ENCODE data around the gene FBXW7. TPM values are rescaled to one million over a fixed set of nuclear protein-coding genes. Genes with fewer than 3 reads are reported as not detected.

Gene FBXW7
- total RNA-seq, 6 experiments from 2014 or later = 12.9 to 25.5 (median 17.6) TPM

GRCh38 chr4:152327606-152328453 lies 208.1 kb downstream of the FBXW7 start:
- peaks cover 0 to 5% (median 2%) of the 10 kb centered on the region in 4 donors for H3K36me3 ChIP-seq
- H3K4me1 ChIP-seq = no peaks in the 10 kb centered on the region
- H3K27ac ChIP-seq = no peak overlapping the region
- no peak overlapping the region for H3K4me3 ChIP-seq
- 83% methylated on average over 6 of the region's 6 CpGs for WGBS (ENCODE audit: insufficient coverage, low coverage, low lambda C conversion rate, missing lambda C conversion rate)
- TF ChIP-seq POLR2A (IDR thresholded peaks at IDR 0.05) (no peak), CTCF (IDR thresholded peaks at IDR 0.05) (no peak)
- ATAC-seq = peak in 1 of 4 donors; percentile 20
- H3K27me3 ChIP-seq = no peaks in the 10 kb centered on the region
- no peaks in the 10 kb centered on the region for H3K9me3 ChIP-seq
- intact Hi-C loops (cut with DNase I) = no loop called here
- no peak for DNase-seq

GRCh38 chr4:152325831-152326230 lies 210.1 kb downstream of the FBXW7 start:
- no peak overlapping the region for H3K4me3 ChIP-seq
- no peaks in the 10 kb centered on the region for H3K27me3 ChIP-seq
- no peak for DNase-seq
- no peak overlapping the region for H3K27ac ChIP-seq
- no peak for TF ChIP-seq CTCF (IDR thresholded peaks at IDR 0.05)
- TF ChIP-seq POLR2A (IDR thresholded peaks at IDR 0.05) = no peak
- intact Hi-C loops (cut with DNase I) = no loop called here
- ATAC-seq = no peak
- no peaks in the 10 kb centered on the region for H3K4me1 ChIP-seq
- H3K9me3 ChIP-seq = no peaks in the 10 kb centered on the region
- peaks cover 0 to 11% (median 3%) of the 10 kb centered on the region in 4 donors for H3K36me3 ChIP-seq
- WGBS (ENCODE audit: insufficient coverage, low coverage, low lambda C conversion rate, missing lambda C conversion rate) = 92% methylated on average over 5 of the region's 5 CpGs

GRCh38 chr4:152323221-152323620 lies 212.7 kb downstream of the FBXW7 start:
- Histone ChIP-seq H3K27me3 (no peaks in the 10 kb centered on the region), H3K4me3 (no peak overlapping the region), H3K9me3 (no peaks in the 10 kb centered on the region), H3K4me1 (no peaks in the 10 kb centered on the region), H3K27ac (no peak overlapping the region), H3K36me3 (peaks cover 0 to 11% (median 2%) of the 10 kb centered on the region in 4 donors)
- 88% methylated on average over 1 of the region's 1 CpG for WGBS (ENCODE audit: insufficient coverage, low coverage, low lambda C conversion rate, missing lambda C conversion rate)
- DNase-seq (no peak), ATAC-seq (no peak)
- intact Hi-C loops (cut with DNase I) = no loop called here
- TF ChIP-seq CTCF (IDR thresholded peaks at IDR 0.05) (no peak), POLR2A (IDR thresholded peaks at IDR 0.05) (no peak)

GRCh38 chr4:152322656-152323055 lies 213.2 kb downstream of the FBXW7 start:
- peaks cover 0 to 11% (median 0%) of the 10 kb centered on the region in 4 donors for H3K36me3 ChIP-seq
- intact Hi-C loops (cut with DNase I) = no loop called here
- H3K9me3 ChIP-seq = no peaks in the 10 kb centered on the region
- DNase-seq (no peak), ATAC-seq (no peak)
- no peaks in the 10 kb centered on the region for H3K4me1 ChIP-seq
- WGBS (ENCODE audit: insufficient coverage, low coverage, low lambda C conversion rate, missing lambda C conversion rate) = 92% methylated on average over 6 of the region's 6 CpGs
- no peak for TF ChIP-seq POLR2A (IDR thresholded peaks at IDR 0.05)
- no peak overlapping the region for H3K4me3 ChIP-seq
- H3K27ac ChIP-seq = no peak overlapping the region
- H3K27me3 ChIP-seq = no peaks in the 10 kb centered on the region

GRCh38 chr4:152321923-152322322 lies 214.0 kb downstream of the FBXW7 start:
- no peaks in the 10 kb centered on the region for H3K27me3 ChIP-seq
- no peak overlapping the region for H3K27ac ChIP-seq
- DNase-seq (no peak), ATAC-seq (no peak)
- intact Hi-C loops (cut with DNase I) = no loop called here
- no peaks in the 10 kb centered on the region for H3K9me3 ChIP-seq
- H3K4me3 ChIP-seq = no peak overlapping the region
- H3K36me3 ChIP-seq = peaks cover 0 to 11% (median 0%) of the 10 kb centered on the region in 4 donors
- TF ChIP-seq POLR2A (IDR thresholded peaks at IDR 0.05) (no peak), CTCF (IDR thresholded peaks at IDR 0.05) (no peak)
- WGBS (ENCODE audit: insufficient coverage, low coverage, low lambda C conversion rate, missing lambda C conversion rate) = 95% methylated on average over 1 of the region's 1 CpG
- no peaks in the 10 kb centered on the region for H3K4me1 ChIP-seq
